Skeletal muscle tissue (tissue), 4 donors: ENCODE results near the gene RSPH6A. TPM values are rescaled to one million over a fixed set of nuclear protein-coding genes. Genes with fewer than 3 reads are reported as not detected.

Experiments
- H3K27ac ChIP-seq: one replicate; pipeline ENCODE4 v1.7.0; 2013; ENCODE audit warnings: mild to moderate bottlenecking, low read depth, low read length, inconsistent platforms
- H3K27me3 ChIP-seq, 3 donors: one replicate each; pipeline ENCODE4 v1.7.0; 2013; ENCODE audit warnings: low read length in 3 of 3; ENCODE audit not compliant: control insufficient read depth in 3 of 3, insufficient read depth in 3 of 3
- H3K36me3 ChIP-seq, 3 donors: one replicate each; pipeline ENCODE4 v1.7.0; 2013; ENCODE audit warnings: low read length in 3 of 3; ENCODE audit not compliant: control insufficient read depth in 3 of 3, insufficient read depth in 3 of 3
- H3K4me1 ChIP-seq, 3 donors: one replicate each; pipeline ENCODE4 v1.7.0; 2013; ENCODE audit warnings: low read length in 3 of 3, mild to moderate bottlenecking in 3 of 3; ENCODE audit not compliant: control insufficient read depth in 3 of 3, insufficient read depth in 3 of 3
- H3K4me3 ChIP-seq, 3 donors: one replicate each; pipeline ENCODE4 v1.7.0; 2013; ENCODE audit warnings: low read length in 3 of 3
- H3K9ac ChIP-seq, 3 donors: one replicate each; pipeline ENCODE4 v1.7.0; 2013; ENCODE audit warnings: low read length in 3 of 3, mild to moderate bottlenecking in 3 of 3, moderate library complexity in 2 of 3, low read depth in 1 of 3
- H3K9me3 ChIP-seq, 3 donors: one replicate each; pipeline ENCODE4 v1.7.0; 2013; ENCODE audit warnings: low read length in 3 of 3; ENCODE audit not compliant: control insufficient read depth in 3 of 3
- total RNA-seq: library from RNA; depleted of rRNA; stranded (reverse); fragments of >200 nt; gene quantifications from one replicate; pipeline ENCODE4 v1.2.3, GENCODE V29; 2014
- donor health status: Osteomylitis.

The RSPH6A gene
- total RNA-seq, 1 donor from 2014 or later: not detected

GRCh38 chr19:45767881-45768654, 47.0 kb downstream of the RSPH6A start:
- Histone ChIP-seq H3K9ac (peak overlapping the region; percentile 81 to 92 (median 90)), H3K4me1 (peaks cover 46 to 73% (median 53%) of the 10 kb centered on the region in 3 donors), H3K9me3 (no peaks in the 10 kb centered on the region), H3K27me3 (no peaks in the 10 kb centered on the region), H3K36me3 (peaks cover 6 to 15% (median 14%) of the 10 kb centered on the region in 3 donors), H3K4me3 (peak overlapping the region; percentile 79 to 91 (median 87)), H3K27ac (peak overlapping the region; percentile 93)

- H3K36me3 ChIP-seq: peaks cover 6 to 9% (median 8%) of the 10 kb centered on the region in 3 donors
- peak overlapping the region; percentile 81 to 92 (median 90) for H3K9ac ChIP-seq
- no peaks in the 10 kb centered on the region for H3K27me3 ChIP-seq
- H3K4me1 ChIP-seq: peaks cover 46 to 69% (median 52%) of the 10 kb centered on the region in 3 donors
- no peaks in the 10 kb centered on the region for H3K9me3 ChIP-seq
- H3K27ac ChIP-seq: peak overlapping the region; percentile 93
- H3K4me3 ChIP-seq: peak overlapping the region; percentile 79 to 91 (median 87)
Measured at GRCh38 chr19:45767410-45767880, 47.7 kb downstream of the RSPH6A start.

- H3K27ac ChIP-seq: peak overlapping the region; percentile 93
- peak overlapping the region; percentile 79 to 91 (median 87) for H3K4me3 ChIP-seq
- H3K9ac ChIP-seq: peak overlapping the region; percentile 81 to 92 (median 90)
- no peaks in the 10 kb centered on the region for H3K27me3 ChIP-seq
- no peaks in the 10 kb centered on the region for H3K9me3 ChIP-seq
- H3K4me1 ChIP-seq: peaks cover 46 to 69% (median 50%) of the 10 kb centered on the region in 3 donors
- H3K36me3 ChIP-seq: peaks cover 2 to 5% (median 4%) of the 10 kb centered on the region in 3 donors
Measured at GRCh38 chr19:45766869-45767346, 48.2 kb downstream of the RSPH6A start.

- Histone ChIP-seq H3K9ac (peak overlapping the region in 2 of 3 donors; percentile 90 to 92), H3K27ac (peak overlapping the region; percentile 93), H3K27me3 (no peaks in the 10 kb centered on the region), H3K4me3 (peak overlapping the region in 2 of 3 donors; percentile 87 to 91), H3K9me3 (no peaks in the 10 kb centered on the region), H3K36me3 (peaks cover 2 to 5% (median 4%) of the 10 kb centered on the region in 3 donors), H3K4me1 (peaks cover 46 to 68% (median 50%) of the 10 kb centered on the region in 3 donors)
Measured at GRCh38 chr19:45766296-45766868, 48.7 kb downstream of the RSPH6A start.

- no peaks in the 10 kb centered on the region for H3K27me3 ChIP-seq
Measured at GRCh38 chr19:45765702-45766295, 49.3 kb downstream of the RSPH6A start.

GRCh38 chr19:45764945-45765701, 50.0 kb downstream of the RSPH6A start:
- Histone ChIP-seq H3K9ac (peak overlapping the region; percentile 19 to 90 (median 33)), H3K36me3 (peaks cover 2 to 4% (median 2%) of the 10 kb centered on the region in 3 donors), H3K4me3 (no peak overlapping the region), H3K27ac (peak overlapping the region; percentile 51), H3K27me3 (no peaks in the 10 kb centered on the region), H3K9me3 (no peaks in the 10 kb centered on the region), H3K4me1 (peaks cover 41 to 59% (median 45%) of the 10 kb centered on the region in 3 donors)

More at GRCh38 chr19:45765702-45766295, 49.3 kb downstream of the RSPH6A start:
- no peaks in the 10 kb centered on the region for H3K9me3 ChIP-seq
- H3K9ac ChIP-seq: peak overlapping the region in 2 of 3 donors; percentile 19 to 90
- H3K36me3 ChIP-seq: peaks cover 2 to 4% (median 2%) of the 10 kb centered on the region in 3 donors
- peaks cover 42 to 63% (median 45%) of the 10 kb centered on the region in 3 donors for H3K4me1 ChIP-seq
- peak overlapping the region in 1 of 3 donors; percentile 87 for H3K4me3 ChIP-seq
- peak overlapping the region; percentile 93 for H3K27ac ChIP-seq

GRCh38 chr19:45764475-45764874, 50.6 kb downstream of the RSPH6A start:
- Histone ChIP-seq H3K4me3 (no peak overlapping the region), H3K9me3 (no peaks in the 10 kb centered on the region), H3K27ac (peak overlapping the region; percentile 51), H3K9ac (peak overlapping the region; percentile 19 to 64 (median 20)), H3K4me1 (peaks cover 37 to 53% (median 40%) of the 10 kb centered on the region in 3 donors), H3K27me3 (no peaks in the 10 kb centered on the region), H3K36me3 (peaks cover 2 to 4% (median 2%) of the 10 kb centered on the region in 3 donors)

GRCh38 chr19:45763691-45764294, 51.3 kb downstream of the RSPH6A start:
- Histone ChIP-seq H3K27me3 (no peaks in the 10 kb centered on the region), H3K4me3 (no peak overlapping the region), H3K27ac (no peak overlapping the region), H3K36me3 (peaks cover 2 to 4% (median 2%) of the 10 kb centered on the region in 3 donors), H3K4me1 (peaks cover 35 to 48% (median 37%) of the 10 kb centered on the region in 3 donors), H3K9ac (peak overlapping the region in 1 of 3 donors; percentile 64), H3K9me3 (no peaks in the 10 kb centered on the region)
